SK-N-SH treated with all-trans-retinoic acid at 6 μM for 48 hours (cell line): ENCODE results near the gene DTX1.

Experiments
- ATAC-seq: fragments of 200-7000 bp; cut with Tn5 transposase; 3 replicates; pipeline ENCODE4 v1.9.1; 2020; ENCODE audit warnings: mild to moderate bottlenecking, moderate library complexity
- ARNTL ChIP-seq: fragments of 450-650 bp; formaldehyde crosslinking; IDR thresholded peaks from 2 replicates; pipeline ENCODE4 v1.5.0; 2020; ENCODE audit warnings: low read depth, mild to moderate bottlenecking, moderate library complexity, borderline replicate concordance
- BACH2 ChIP-seq: fragments of 250-450 bp; sonication (Bioruptor Pico); IDR thresholded peaks from 2 replicates; pipeline ENCODE4 v1.9.0; 2021; ENCODE audit warnings: mild to moderate bottlenecking, borderline replicate concordance
- CSDC2 ChIP-seq: fragments of 250-450 bp; sonication (Bioruptor Pico); IDR thresholded peaks from 2 replicates; pipeline ENCODE4 v1.5.0; 2020; ENCODE audit warnings: mild to moderate bottlenecking, moderate library complexity
- ESRRG ChIP-seq: fragments of 250-450 bp; sonication (Bioruptor Pico); IDR thresholded peaks from 2 replicates; pipeline ENCODE4 v1.6.1; 2021; ENCODE audit warnings: mild to moderate bottlenecking
- GLIS3 ChIP-seq: fragments of 250-450 bp; sonication (Bioruptor Pico); IDR thresholded peaks from 2 replicates; pipeline ENCODE4 v1.5.0; 2020; ENCODE audit warnings: mild to moderate bottlenecking, moderate library complexity
- OSR1 ChIP-seq: fragments of 250-450 bp; sonication (Bioruptor Pico); IDR thresholded peaks from 2 replicates; pipeline ENCODE4 v1.8.0; 2022; ENCODE audit warnings: moderate library complexity, mild to moderate bottlenecking, inconsistent platforms
- POU6F1 ChIP-seq: fragments of 250-450 bp; sonication (Bioruptor Pico); IDR thresholded peaks from 2 replicates; pipeline ENCODE4 v1.8.0; 2021; ENCODE audit warnings: low read depth, mild to moderate bottlenecking, moderate library complexity, borderline replicate concordance
- PPARA ChIP-seq: fragments of 250-450 bp; sonication (Bioruptor Pico); IDR thresholded peaks from 2 replicates; pipeline ENCODE4 v1.5.0; 2020; ENCODE audit warnings: mild to moderate bottlenecking, borderline replicate concordance
- RARB ChIP-seq: fragments of 250-450 bp; sonication (Bioruptor Pico); IDR thresholded peaks from 2 replicates; pipeline ENCODE4 v1.8.0; 2021; ENCODE audit warnings: mild to moderate bottlenecking, moderate library complexity
- SNAI2 ChIP-seq: fragments of 250-450 bp; sonication (Bioruptor Pico); IDR thresholded peaks from 2 replicates; pipeline ENCODE4 v1.5.0; 2020; ENCODE audit warnings: mild to moderate bottlenecking, moderate library complexity
- TSHZ2 ChIP-seq: fragments of 250-450 bp; sonication (Bioruptor Pico); IDR thresholded peaks from 2 replicates; pipeline ENCODE4 v1.5.0; 2020; ENCODE audit warnings: mild to moderate bottlenecking, moderate library complexity
- ZC3H10 ChIP-seq: fragments of 250-450 bp; sonication (Bioruptor Pico); IDR thresholded peaks from 2 replicates; pipeline ENCODE4 v1.5.1; 2021; ENCODE audit warnings: mild to moderate bottlenecking, moderate library complexity
- ZFP3 ChIP-seq: fragments of 250-450 bp; sonication (Bioruptor Pico); IDR thresholded peaks from 2 replicates; pipeline ENCODE4 v1.5.0; 2020; ENCODE audit warnings: mild to moderate bottlenecking, moderate library complexity
- ZFP30 ChIP-seq: fragments of 450-650 bp; formaldehyde crosslinking; IDR thresholded peaks from 2 replicates; pipeline ENCODE4 v1.5.0; 2022; ENCODE audit warnings: mild to moderate bottlenecking, moderate library complexity
- ZNF565 ChIP-seq: fragments of 450-650 bp; formaldehyde crosslinking; conservative IDR thresholded peaks from 2 replicates; pipeline ENCODE4 v1.5.0; 2020; ENCODE audit warnings: low read depth, mild to moderate bottlenecking, moderate library complexity
- ZNF70 ChIP-seq: fragments of 450-650 bp; formaldehyde crosslinking; IDR thresholded peaks from 2 replicates; pipeline ENCODE4 v1.5.0; 2020; ENCODE audit warnings: mild to moderate bottlenecking, moderate library complexity
- ZNF8 ChIP-seq: fragments of 450-650 bp; formaldehyde crosslinking; IDR thresholded peaks from 2 replicates; pipeline ENCODE4 v1.5.0; 2020; ENCODE audit warnings: mild to moderate bottlenecking, moderate library complexity
- TF ChIP-seq, protein P1 (sequence below): fragments of 250-450 bp; sonication (Bioruptor Pico); IDR thresholded peaks from 2 replicates; pipeline ENCODE4 v1.5.1; 2021; ENCODE audit warnings: mild to moderate bottlenecking, moderate library complexity
- TF ChIP-seq, protein P2 (sequence below): fragments of 250-450 bp; sonication (Bioruptor Pico); IDR thresholded peaks from 2 replicates; pipeline ENCODE4 v1.5.1; 2020; ENCODE audit warnings: low read depth, mild to moderate bottlenecking, moderate library complexity
- TF ChIP-seq, protein P3 (sequence below): fragments of 250-450 bp; sonication (Bioruptor Pico); IDR thresholded peaks from 2 replicates; pipeline ENCODE4 v1.8.0; 2020; ENCODE audit warnings: mild to moderate bottlenecking, moderate library complexity, borderline replicate concordance

DTX1 gene

DNA sequence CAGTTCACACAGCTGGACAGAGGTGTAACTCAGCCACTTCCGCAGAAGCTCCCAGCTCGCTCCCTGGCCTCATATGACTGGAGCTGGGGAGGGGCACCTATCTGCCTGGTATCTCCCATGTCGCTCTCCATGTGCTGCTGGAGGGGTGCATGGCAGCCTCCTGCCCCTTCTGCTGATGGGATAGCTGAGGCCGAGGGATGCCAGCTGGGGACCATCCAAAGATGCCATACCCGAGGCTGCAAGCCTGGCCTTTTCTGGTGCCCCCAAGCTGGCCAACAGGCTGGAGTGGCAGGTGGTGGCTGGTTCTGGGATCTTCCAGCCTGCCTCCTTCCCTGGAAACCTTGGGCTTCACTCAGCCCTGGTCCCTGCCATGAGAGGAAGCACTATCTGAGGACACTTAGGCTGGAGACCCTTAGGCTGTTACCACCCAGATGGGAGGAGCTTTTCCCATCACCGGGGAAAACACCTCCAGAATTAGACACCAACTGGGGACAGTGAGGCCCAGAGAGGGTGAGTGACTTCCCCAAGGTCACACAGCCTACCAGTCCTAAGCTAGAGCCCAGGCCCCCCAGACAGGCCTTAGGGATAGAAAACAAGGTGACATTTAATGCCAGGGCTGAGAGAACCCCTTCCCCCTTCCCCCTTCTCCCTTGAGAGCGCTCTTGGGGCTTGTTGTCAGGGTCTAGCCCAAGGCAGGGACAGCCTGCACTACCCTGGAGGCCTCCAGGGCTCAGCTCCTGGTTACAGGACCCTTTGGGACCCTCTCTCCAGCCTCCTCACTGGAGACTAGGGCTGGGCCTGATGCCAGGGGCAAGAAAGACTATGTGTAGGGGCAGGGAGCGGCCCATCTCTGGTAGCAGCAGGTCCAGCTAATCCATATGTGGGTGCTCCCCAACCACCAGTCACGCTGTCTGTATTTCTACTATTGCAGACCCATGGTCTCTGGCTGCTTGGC is 7.1 kb downstream of the DTX1 start:
- no peak for ATAC-seq
- TF ChIP-seq OSR1 (CRISPR knock-in tag), result no peak
- TF ChIP-seq ZNF70 (CRISPR knock-in tag), result no peak
- TF ChIP-seq PPARA (CRISPR knock-in tag), result no peak
- no peak for TF ChIP-seq ZNF8 (CRISPR knock-in tag)
- TF ChIP-seq, protein P1, sequence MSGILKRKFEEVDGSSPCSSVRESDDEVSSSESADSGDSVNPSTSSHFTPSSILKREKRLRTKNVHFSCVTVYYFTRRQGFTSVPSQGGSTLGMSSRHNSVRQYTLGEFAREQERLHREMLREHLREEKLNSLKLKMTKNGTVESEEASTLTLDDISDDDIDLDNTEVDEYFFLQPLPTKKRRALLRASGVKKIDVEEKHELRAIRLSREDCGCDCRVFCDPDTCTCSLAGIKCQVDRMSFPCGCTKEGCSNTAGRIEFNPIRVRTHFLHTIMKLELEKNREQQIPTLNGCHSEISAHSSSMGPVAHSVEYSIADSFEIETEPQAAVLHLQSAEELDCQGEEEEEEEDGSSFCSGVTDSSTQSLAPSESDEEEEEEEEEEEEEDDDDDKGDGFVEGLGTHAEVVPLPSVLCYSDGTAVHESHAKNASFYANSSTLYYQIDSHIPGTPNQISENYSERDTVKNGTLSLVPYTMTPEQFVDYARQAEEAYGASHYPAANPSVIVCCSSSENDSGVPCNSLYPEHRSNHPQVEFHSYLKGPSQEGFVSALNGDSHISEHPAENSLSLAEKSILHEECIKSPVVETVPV (CRISPR knock-in tag), result no peak
- TF ChIP-seq BACH2 (CRISPR knock-in tag), result no peak
- no peak for TF ChIP-seq ZNF565 (CRISPR knock-in tag)
- TF ChIP-seq, protein P2, sequence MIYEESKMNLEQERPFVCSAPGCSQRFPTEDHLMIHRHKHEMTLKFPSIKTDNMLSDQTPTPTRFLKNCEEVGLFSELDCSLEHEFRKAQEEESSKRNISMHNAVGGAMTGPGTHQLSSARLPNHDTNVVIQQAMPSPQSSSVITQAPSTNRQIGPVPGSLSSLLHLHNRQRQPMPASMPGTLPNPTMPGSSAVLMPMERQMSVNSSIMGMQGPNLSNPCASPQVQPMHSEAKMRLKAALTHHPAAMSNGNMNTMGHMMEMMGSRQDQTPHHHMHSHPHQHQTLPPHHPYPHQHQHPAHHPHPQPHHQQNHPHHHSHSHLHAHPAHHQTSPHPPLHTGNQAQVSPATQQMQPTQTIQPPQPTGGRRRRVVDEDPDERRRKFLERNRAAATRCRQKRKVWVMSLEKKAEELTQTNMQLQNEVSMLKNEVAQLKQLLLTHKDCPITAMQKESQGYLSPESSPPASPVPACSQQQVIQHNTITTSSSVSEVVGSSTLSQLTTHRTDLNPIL (CRISPR knock-in tag), result no peak
- no peak for TF ChIP-seq RARB
- TF ChIP-seq ESRRG (CRISPR knock-in tag), result no peak
- no peak for TF ChIP-seq POU6F1 (CRISPR knock-in tag)
- TF ChIP-seq ARNTL (CRISPR knock-in tag), result no peak

DNA sequence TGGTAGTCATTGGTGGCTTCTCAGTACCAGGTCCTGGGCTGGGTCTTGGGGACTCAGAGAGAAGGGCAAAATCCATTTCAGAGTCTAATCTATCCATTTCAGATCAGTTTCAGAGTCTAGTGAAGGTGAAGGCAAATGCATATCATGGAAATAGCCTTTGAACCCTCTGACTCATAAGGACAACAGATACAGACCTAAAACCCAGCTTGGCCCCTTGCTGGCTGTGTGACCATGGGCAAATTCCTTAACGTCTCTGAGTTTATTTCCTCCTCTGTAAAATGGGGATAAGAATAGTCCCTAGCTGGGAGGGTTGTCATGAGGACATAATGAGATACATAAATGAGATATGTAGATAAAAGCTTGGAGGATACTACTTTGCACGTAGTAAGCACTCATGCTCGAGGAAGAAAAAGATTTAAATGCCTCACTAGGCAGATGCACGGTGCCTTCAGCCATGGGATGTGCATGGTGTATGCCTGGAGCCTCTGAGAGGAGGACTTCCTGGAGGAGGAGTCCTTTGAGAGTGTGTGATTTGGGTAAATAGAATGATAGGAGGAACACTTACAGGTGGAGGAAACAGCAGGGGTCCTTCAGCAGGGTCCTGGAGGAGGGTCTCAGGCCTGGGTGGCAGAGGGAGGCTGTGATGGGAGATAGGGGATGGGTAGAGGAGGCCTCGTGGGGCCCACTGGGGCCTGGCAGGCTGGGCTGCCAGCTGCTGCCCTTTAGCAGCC is 8.0 kb downstream of the DTX1 start:
- no peak for ATAC-seq
- TF ChIP-seq ESRRG (CRISPR knock-in tag), result no peak
- no peak for TF ChIP-seq TSHZ2 (CRISPR knock-in tag)
- no peak for TF ChIP-seq ZNF70 (CRISPR knock-in tag)
- TF ChIP-seq POU6F1 (CRISPR knock-in tag), result no peak
- no peak for TF ChIP-seq SNAI2 (CRISPR knock-in tag)
- TF ChIP-seq ZFP3 (CRISPR knock-in tag), result no peak
- no peak for TF ChIP-seq OSR1 (CRISPR knock-in tag)
- no peak for TF ChIP-seq ZFP30 (CRISPR knock-in tag)
- no peak for TF ChIP-seq RARB
- TF ChIP-seq, protein P3, sequence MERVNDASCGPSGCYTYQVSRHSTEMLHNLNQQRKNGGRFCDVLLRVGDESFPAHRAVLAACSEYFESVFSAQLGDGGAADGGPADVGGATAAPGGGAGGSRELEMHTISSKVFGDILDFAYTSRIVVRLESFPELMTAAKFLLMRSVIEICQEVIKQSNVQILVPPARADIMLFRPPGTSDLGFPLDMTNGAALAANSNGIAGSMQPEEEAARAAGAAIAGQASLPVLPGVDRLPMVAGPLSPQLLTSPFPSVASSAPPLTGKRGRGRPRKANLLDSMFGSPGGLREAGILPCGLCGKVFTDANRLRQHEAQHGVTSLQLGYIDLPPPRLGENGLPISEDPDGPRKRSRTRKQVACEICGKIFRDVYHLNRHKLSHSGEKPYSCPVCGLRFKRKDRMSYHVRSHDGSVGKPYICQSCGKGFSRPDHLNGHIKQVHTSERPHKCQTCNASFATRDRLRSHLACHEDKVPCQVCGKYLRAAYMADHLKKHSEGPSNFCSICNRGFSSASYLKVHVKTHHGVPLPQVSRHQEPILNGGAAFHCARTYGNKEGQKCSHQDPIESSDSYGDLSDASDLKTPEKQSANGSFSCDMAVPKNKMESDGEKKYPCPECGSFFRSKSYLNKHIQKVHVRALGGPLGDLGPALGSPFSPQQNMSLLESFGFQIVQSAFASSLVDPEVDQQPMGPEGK (CRISPR knock-in tag), result no peak
- TF ChIP-seq BACH2 (CRISPR knock-in tag), result no peak
- TF ChIP-seq ZC3H10 (CRISPR knock-in tag), result no peak
- no peak for TF ChIP-seq GLIS3 (CRISPR knock-in tag)
- TF ChIP-seq, protein P1 (CRISPR knock-in tag), result no peak
- TF ChIP-seq ZNF565 (CRISPR knock-in tag), result no peak
- no peak for TF ChIP-seq CSDC2 (CRISPR knock-in tag)
- TF ChIP-seq PPARA (CRISPR knock-in tag), result no peak
